KMS-11 (cell line): ENCODE data around the gene MGRN1.

ENCODE experiments used
- H2AFZ ChIP-seq: fragments of 200-600 bp; sonication (generic); 2 replicates; pipeline ENCODE4 v1.6.1; 2016; ENCODE audit warnings: antibody characterized with exemption, mixed run types, low read depth
- H3K27ac ChIP-seq: fragments of 200-600 bp; sonication (generic); 2 replicates; pipeline ENCODE4 v1.6.1; 2016; ENCODE audit warnings: mild to moderate bottlenecking, mixed run types
- H3K27me3 ChIP-seq: fragments of 200-600 bp; sonication (generic); 2 replicates; pipeline ENCODE4 v1.6.1; 2017; ENCODE audit warnings: mild to moderate bottlenecking, low read depth, mixed run types, moderate library complexity; ENCODE audit not compliant: insufficient read depth
- H3K36me3 ChIP-seq: fragments of 200-600 bp; sonication (generic); 2 replicates; pipeline ENCODE4 v1.6.1; 2017; ENCODE audit warnings: mild to moderate bottlenecking, mixed run types; ENCODE audit not compliant: insufficient read depth
- H3K4me1 ChIP-seq: fragments of 200-600 bp; sonication (generic); 2 replicates; pipeline ENCODE4 v1.6.1; 2016; ENCODE audit warnings: mild to moderate bottlenecking, low read depth, mixed run types; ENCODE audit not compliant: poor library complexity, severe bottlenecking
- H3K4me2 ChIP-seq: fragments of 200-600 bp; sonication (generic); 2 replicates; pipeline ENCODE4 v1.7.0; 2016; ENCODE audit warnings: mild to moderate bottlenecking, mixed run types
- H3K4me3 ChIP-seq: fragments of 200-600 bp; sonication (generic); IDR thresholded peaks from 2 replicates; pipeline ENCODE4 v1.6.1; 2017; ENCODE audit warnings: low read depth, low read length, mixed read lengths; ENCODE audit not compliant: insufficient read depth
- H3K79me2 ChIP-seq: fragments of 200-600 bp; sonication (generic); 2 replicates; pipeline ENCODE4 v1.6.1; 2016; ENCODE audit warnings: low read depth, mixed run types; ENCODE audit not compliant: insufficient read depth
- H3K9ac ChIP-seq: fragments of 200-600 bp; sonication (generic); 2 replicates; pipeline ENCODE4 v1.6.1; 2016; ENCODE audit warnings: mild to moderate bottlenecking, mixed run types
- H4K20me1 ChIP-seq: fragments of 200-600 bp; sonication (generic); 2 replicates; pipeline ENCODE4 v1.6.1; 2016; ENCODE audit warnings: mild to moderate bottlenecking, mixed run types; ENCODE audit not compliant: insufficient read depth
- TF ChIP-seq, protein P1 (sequence below): fragments of 200-600 bp; sonication (generic); conservative IDR thresholded peaks from 2 replicates; pipeline ENCODE4 v1.6.1; 2017; ENCODE audit warnings: low read depth, mild to moderate bottlenecking, antibody characterized with exemption, low read length, moderate library complexity, mixed read lengths

The MGRN1 gene

DNA sequence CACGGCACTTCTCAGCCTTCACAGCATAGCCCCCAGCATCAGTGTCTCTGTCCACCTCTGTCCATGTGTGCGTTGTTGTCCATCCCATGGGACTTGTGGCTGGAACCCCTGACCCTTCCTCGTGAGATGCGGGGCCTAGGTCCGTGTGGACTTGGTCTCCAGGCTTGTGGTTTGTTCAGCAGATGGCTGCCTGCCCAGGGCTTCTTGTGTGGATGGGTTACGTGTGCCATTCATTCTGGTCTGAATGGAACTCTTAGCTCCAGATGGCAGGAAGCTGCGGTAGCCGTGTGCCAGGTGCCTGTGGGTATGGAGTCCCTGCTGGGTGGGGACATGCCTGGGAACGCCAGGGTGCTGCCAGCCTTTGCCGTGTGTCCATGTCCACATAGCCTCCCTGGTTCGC lies 37.0 kb downstream of the MGRN1 start:
- Histone ChIP-seq H3K4me3 (no peak overlapping the region), H2AFZ (no peak overlapping the region), H4K20me1 (no peaks in the 10 kb centered on the region), H3K27me3 (no peaks in the 10 kb centered on the region), H3K79me2 (no peaks in the 10 kb centered on the region), H3K27ac (no peak overlapping the region), H3K9ac (no peak overlapping the region), H3K4me2 (no peak overlapping the region), H3K36me3 (no peaks in the 10 kb centered on the region), H3K4me1 (no peaks in the 10 kb centered on the region)
- TF ChIP-seq, protein P1, sequence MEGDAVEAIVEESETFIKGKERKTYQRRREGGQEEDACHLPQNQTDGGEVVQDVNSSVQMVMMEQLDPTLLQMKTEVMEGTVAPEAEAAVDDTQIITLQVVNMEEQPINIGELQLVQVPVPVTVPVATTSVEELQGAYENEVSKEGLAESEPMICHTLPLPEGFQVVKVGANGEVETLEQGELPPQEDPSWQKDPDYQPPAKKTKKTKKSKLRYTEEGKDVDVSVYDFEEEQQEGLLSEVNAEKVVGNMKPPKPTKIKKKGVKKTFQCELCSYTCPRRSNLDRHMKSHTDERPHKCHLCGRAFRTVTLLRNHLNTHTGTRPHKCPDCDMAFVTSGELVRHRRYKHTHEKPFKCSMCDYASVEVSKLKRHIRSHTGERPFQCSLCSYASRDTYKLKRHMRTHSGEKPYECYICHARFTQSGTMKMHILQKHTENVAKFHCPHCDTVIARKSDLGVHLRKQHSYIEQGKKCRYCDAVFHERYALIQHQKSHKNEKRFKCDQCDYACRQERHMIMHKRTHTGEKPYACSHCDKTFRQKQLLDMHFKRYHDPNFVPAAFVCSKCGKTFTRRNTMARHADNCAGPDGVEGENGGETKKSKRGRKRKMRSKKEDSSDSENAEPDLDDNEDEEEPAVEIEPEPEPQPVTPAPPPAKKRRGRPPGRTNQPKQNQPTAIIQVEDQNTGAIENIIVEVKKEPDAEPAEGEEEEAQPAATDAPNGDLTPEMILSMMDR = no peak

- Histone ChIP-seq H2AFZ (no peak overlapping the region), H3K36me3 (peaks cover 6% of the 10 kb centered on the region; the same call in 1 of the 2 replicates), H3K27me3 (no peaks in the 10 kb centered on the region), H3K79me2 (no peaks in the 10 kb centered on the region), H3K4me3 (no peak overlapping the region), H3K4me1 (no peaks in the 10 kb centered on the region), H3K9ac (no peak overlapping the region), H4K20me1 (no peaks in the 10 kb centered on the region), H3K4me2 (no peak overlapping the region), H3K27ac (no peak overlapping the region)
- TF ChIP-seq, protein P1 = no peak
These were observed 38.8 kb downstream of the MGRN1 start for GRCh38 chr16:4663465-4663776.

DNA sequence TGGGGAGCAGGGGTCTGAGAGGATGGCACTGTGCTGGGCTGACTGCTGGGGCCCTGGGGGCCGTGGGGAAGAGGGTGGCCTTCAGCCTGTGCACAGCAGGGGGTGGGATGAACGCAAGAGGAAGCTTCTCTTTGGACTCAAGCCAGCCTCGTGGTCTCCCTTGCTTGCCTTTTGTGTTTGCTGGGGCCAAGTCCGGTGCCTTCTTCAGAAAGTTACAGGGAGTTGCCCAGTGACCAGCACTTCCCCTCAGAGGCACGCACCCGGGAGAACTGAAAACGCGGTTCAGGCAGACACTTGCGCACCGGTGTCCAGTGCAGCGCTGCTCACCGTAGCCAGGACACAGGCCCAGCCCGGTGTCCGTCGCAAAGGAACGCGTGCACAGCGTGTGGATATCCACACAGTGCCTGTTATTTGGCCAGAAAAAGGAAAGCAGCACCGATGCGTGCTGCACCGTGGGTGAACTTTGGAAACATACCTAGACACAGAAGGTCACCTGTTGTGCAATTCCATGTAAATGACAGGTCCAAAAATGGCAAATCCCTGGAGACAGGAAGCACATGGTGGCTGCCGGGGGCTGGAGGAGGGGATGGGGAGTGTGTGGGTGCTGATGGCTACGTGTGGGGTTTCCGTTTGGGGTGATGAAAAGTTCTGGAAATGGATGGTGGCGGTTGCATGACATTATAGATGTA lies 39.3 kb downstream of the MGRN1 start:
- Histone ChIP-seq H3K4me2 (no peak overlapping the region), H3K27ac (no peak overlapping the region), H3K4me3 (no peak overlapping the region), H2AFZ (no peak overlapping the region), H3K79me2 (no peaks in the 10 kb centered on the region), H3K4me1 (no peaks in the 10 kb centered on the region), H3K27me3 (no peaks in the 10 kb centered on the region), H3K36me3 (peaks cover 11% of the 10 kb centered on the region; the same call in 1 of the 2 replicates), H4K20me1 (no peaks in the 10 kb centered on the region), H3K9ac (no peak overlapping the region)
- TF ChIP-seq, protein P1 = no peak

DNA sequence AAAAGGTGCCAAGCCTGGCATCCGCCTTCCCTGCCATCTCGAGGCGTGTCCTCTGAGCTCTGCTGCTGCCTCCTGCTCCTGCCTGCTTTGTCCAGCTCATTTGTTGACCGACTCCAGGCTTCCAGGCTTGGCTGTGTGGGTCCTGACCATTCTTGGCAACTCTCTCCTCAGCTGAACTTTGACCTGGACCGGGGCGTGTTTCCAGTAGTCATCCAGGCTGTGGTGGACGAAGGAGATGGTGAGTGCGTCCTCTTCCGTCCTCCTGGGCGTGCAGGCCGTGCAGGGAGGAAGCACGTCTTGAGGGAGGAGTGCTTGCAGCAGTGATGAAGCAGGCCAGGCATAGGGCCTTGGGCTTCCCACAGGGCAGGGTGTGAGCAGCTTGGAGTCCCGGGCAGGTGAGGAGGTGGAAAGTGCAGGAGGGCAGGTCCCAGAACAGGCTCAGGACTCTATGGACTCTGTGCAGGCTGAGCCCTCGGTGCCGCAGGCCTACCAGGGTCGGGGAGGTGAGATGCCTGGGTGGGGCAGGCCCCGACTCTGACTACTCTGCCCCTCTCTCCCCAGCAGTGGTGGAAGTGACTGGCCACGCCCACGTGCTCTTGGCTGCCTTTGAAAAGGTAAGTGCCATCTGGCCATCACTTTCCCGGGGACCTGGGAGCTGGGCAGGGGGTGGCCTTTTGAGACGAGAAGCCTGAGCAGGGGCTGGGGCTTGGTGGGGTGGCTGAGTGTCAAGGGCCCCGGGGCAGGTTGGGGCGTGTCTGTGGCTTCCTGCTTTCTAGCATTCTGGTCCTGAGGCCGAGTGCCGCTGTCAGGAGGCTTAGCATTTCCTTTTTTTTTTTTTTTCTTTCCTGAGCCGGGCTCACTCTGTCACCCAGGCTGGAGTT lies 40.2 kb downstream of the MGRN1 start:
- H3K36me3 ChIP-seq = peaks cover 12% of the 10 kb centered on the region; the same call in 1 of the 2 replicates
- TF ChIP-seq, protein P1 = no peak
- H3K79me2 ChIP-seq = no peaks in the 10 kb centered on the region
- no peak overlapping the region for H3K4me2 ChIP-seq
- H3K4me3 ChIP-seq = no peak overlapping the region
- no peaks in the 10 kb centered on the region for H3K4me1 ChIP-seq
- H3K27me3 ChIP-seq = no peaks in the 10 kb centered on the region
- H3K9ac ChIP-seq = no peak overlapping the region
- no peak overlapping the region for H3K27ac ChIP-seq
- H2AFZ ChIP-seq = no peak overlapping the region
- H4K20me1 ChIP-seq = no peaks in the 10 kb centered on the region
